Activated B cell treated with CpG ODN at 0.5 μM for 24 hours (primary cell): ENCODE data around the gene SPN. TPM values are rescaled to one million over a fixed set of nuclear protein-coding genes. Genes with fewer than 3 reads are reported as not detected.
"Not testable (repeated sequence)": the region's sequence is repeated elsewhere in the genome, so short reads cannot be mapped to it uniquely, and the experiment has no call there.

Source experiments
- ATAC-seq: fragments of 200-7000 bp; cut with Tn5 transposase; one replicate; pipeline ENCODE4 v1.10.0; 2021; ENCODE audit warnings: low read depth, mild to moderate bottlenecking, moderate library complexity
- CTCF ChIA-PET: fragments of 350-600 bp; sonication (Branson Sonifier 250); formaldehyde crosslinking; loops from one replicate; lab custom pipeline; 2021; ENCODE audit warnings: antibody characterized with exemption; lab: Charles Lee
- POLR2A ChIA-PET: fragments of 350-600 bp; sonication (Branson Sonifier 250); formaldehyde crosslinking; loops from one replicate; lab custom pipeline; 2021; ENCODE audit warnings: antibody characterized with exemption; lab: Charles Lee
- DNase-seq: peaks from one replicate; pipeline ENCODE4 v3.0.0; 2022
- H3K27ac Mint-ChIP-seq: one replicate; pipeline ENCODE4 v1.8.0; 2020; ENCODE audit warnings: mixed read lengths
- H3K27me3 Mint-ChIP-seq: one replicate; pipeline ENCODE4 v1.8.0; 2021; ENCODE audit warnings: mixed read lengths
- H3K36me3 Mint-ChIP-seq: one replicate; pipeline ENCODE4 v1.8.0; 2021; ENCODE audit warnings: low read depth, mixed read lengths
- H3K4me1 Mint-ChIP-seq: one replicate; pipeline ENCODE4 v1.8.0; 2021; ENCODE audit warnings: mixed read lengths
- H3K4me3 Mint-ChIP-seq: one replicate; pipeline ENCODE4 v1.8.0; 2020; ENCODE audit warnings: mild to moderate bottlenecking, mixed read lengths
- H3K9me3 Mint-ChIP-seq: one replicate; pipeline ENCODE4 v1.8.0; 2020; ENCODE audit warnings: mixed read lengths
- intact Hi-C: fragments of 100-400 bp; cut with micrococcal nuclease; formaldehyde crosslinking; loops from one replicate; pipeline ENCODE4 v1.15.1; 2024
- total RNA-seq: library from RNA; stranded (reverse); gene quantifications from 2 replicates; pipeline ENCODE4 v1.2.3, GENCODE V29; 2022
- TF ChIP-seq, protein P1 (sequence below): fragments of 200-600 bp; IDR thresholded peaks from one replicate; pipeline ENCODE4 v1.8.0; 2022; ENCODE audit warnings: antibody characterized with exemption, mild to moderate bottlenecking

Gene SPN
- total RNA-seq, 1 donor from 2014 or later, result 2.4 TPM

- Mint-ChIP-seq H3K36me3 (no peaks in the 10 kb centered on the region), H3K27ac (peak overlapping the region; percentile 68), H3K4me1 (peaks cover 63% of the 10 kb centered on the region), H3K27me3 (no peaks in the 10 kb centered on the region), H3K4me3 (peak overlapping the region; percentile 74), H3K9me3 (no peaks in the 10 kb centered on the region)
- ATAC-seq (peak; percentile 18), DNase-seq (no peak)
- TF ChIP-seq, protein P1, sequence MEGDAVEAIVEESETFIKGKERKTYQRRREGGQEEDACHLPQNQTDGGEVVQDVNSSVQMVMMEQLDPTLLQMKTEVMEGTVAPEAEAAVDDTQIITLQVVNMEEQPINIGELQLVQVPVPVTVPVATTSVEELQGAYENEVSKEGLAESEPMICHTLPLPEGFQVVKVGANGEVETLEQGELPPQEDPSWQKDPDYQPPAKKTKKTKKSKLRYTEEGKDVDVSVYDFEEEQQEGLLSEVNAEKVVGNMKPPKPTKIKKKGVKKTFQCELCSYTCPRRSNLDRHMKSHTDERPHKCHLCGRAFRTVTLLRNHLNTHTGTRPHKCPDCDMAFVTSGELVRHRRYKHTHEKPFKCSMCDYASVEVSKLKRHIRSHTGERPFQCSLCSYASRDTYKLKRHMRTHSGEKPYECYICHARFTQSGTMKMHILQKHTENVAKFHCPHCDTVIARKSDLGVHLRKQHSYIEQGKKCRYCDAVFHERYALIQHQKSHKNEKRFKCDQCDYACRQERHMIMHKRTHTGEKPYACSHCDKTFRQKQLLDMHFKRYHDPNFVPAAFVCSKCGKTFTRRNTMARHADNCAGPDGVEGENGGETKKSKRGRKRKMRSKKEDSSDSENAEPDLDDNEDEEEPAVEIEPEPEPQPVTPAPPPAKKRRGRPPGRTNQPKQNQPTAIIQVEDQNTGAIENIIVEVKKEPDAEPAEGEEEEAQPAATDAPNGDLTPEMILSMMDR, result no peak
- POLR2A ChIA-PET, result interaction anchor here (0.9 to 2.7 kb wide), 6 partner anchors 10 to 126 kb away, joined by 3 to 12 read pairs (median 4); partner anchors contain the start of gene KIF22
- CTCF ChIA-PET, result no interaction called here
- intact Hi-C loops, result no loop called here
These were observed 1.3 kb downstream of the SPN start for GRCh38 chr16:29664091-29664921.

- Mint-ChIP-seq H3K27me3 (no peaks in the 10 kb centered on the region), H3K9me3 (no peaks in the 10 kb centered on the region), H3K4me3 (peak overlapping the region; percentile 74), H3K36me3 (no peaks in the 10 kb centered on the region), H3K27ac (peak overlapping the region; percentile 46), H3K4me1 (peaks cover 63% of the 10 kb centered on the region)
- no peak for ATAC-seq
- ChIA-PET CTCF (no interaction called here), POLR2A (interaction anchor here (0.5 to 1.8 kb wide), 7 partner anchors 11 to 150 kb away, joined by 3 to 6 read pairs (median 5); partner anchors contain the start of gene KIF22)
- intact Hi-C loops, result loop anchor here (1.0 to 2.0 kb wide), 2 partner anchors 13 to 20 kb away; no protein-coding TSS in a partner anchor
- DNase-seq, result no peak
- TF ChIP-seq, protein P1, result no peak
These were observed 2.4 kb downstream of the SPN start for GRCh38 chr16:29665294-29666077.

- not testable (repeated sequence) for H3K36me3 Mint-ChIP-seq
These were observed 4.2 kb downstream of the SPN start for GRCh38 chr16:29667322-29667610.

GRCh38 chr16:29667755-29668154, 4.7 kb downstream of the SPN start:
- DNase-seq, result no peak
- intact Hi-C loops, result loop anchor here (2.0 kb wide), 1 partner anchor 15 kb away; no protein-coding TSS in a partner anchor
- POLR2A ChIA-PET, result interaction anchor here (1.4 kb wide), 1 partner anchor 22 kb away, joined by 6 read pairs; no protein-coding TSS in a partner anchor
- Mint-ChIP-seq H3K27me3 (no peaks in the 10 kb centered on the region), H3K9me3 (no peaks in the 10 kb centered on the region), H3K36me3 (no peaks in the 10 kb centered on the region), H3K4me1 (peaks cover 50% of the 10 kb centered on the region), H3K27ac (no peak overlapping the region), H3K4me3 (no peak overlapping the region)
- no peak for ATAC-seq
- CTCF ChIA-PET, result no interaction called here
- TF ChIP-seq, protein P1, result no peak

More at GRCh38 chr16:29667322-29667610, 4.2 kb downstream of the SPN start:
- DNase-seq, ATAC-seq, H3K9me3 Mint-ChIP-seq, H3K27me3 Mint-ChIP-seq, H3K27ac Mint-ChIP-seq: not testable (repeated sequence)
- Mint-ChIP-seq H3K4me3 (peak overlapping the region; percentile 57), H3K4me1 (peaks cover 54% of the 10 kb centered on the region)
- intact Hi-C loops, result loop anchor here (2.0 kb wide), 1 partner anchor 14 kb away; no protein-coding TSS in a partner anchor
- POLR2A ChIA-PET, result interaction anchor here (0.6 to 1.8 kb wide), 8 partner anchors 9 to 149 kb away, joined by 3 to 6 read pairs (median 4); partner anchors contain the start of gene PAGR1
- CTCF ChIA-PET, result interaction anchor here (1.2 kb wide), 1 partner anchor 25 kb away, joined by 4 read pairs; no protein-coding TSS in a partner anchor

- no peaks in the 10 kb centered on the region for H3K36me3 Mint-ChIP-seq
- no peaks in the 10 kb centered on the region for H3K9me3 Mint-ChIP-seq
- no peak overlapping the region for H3K4me3 Mint-ChIP-seq
- H3K4me1 Mint-ChIP-seq, result peaks cover 45% of the 10 kb centered on the region
- ATAC-seq (no peak), DNase-seq (no peak)
- POLR2A ChIA-PET, result no interaction called here
- CTCF ChIA-PET, result no interaction called here
- no peak overlapping the region for H3K27ac Mint-ChIP-seq
- TF ChIP-seq, protein P1, result no peak
- no peaks in the 10 kb centered on the region for H3K27me3 Mint-ChIP-seq
- intact Hi-C loops, result no loop called here
These were observed 5.2 kb downstream of the SPN start for GRCh38 chr16:29668267-29668666.
